Activated CD4-positive, alpha-beta T cell treated with anti-CD3 and anti-CD28 coated beads, Interleukin-2, Interleukin-6, amounts not matched to agents 100 ng/mL and 50 ng/mL, durations not matched to agents 16 hours and 8 hours (primary cell): ENCODE measurements around the gene JMJD1C.

Experiments used
- DNase-seq: peaks from one replicate; pipeline ENCODE4 v3.0.0-alpha.2; 2020

JMJD1C gene

DNA sequence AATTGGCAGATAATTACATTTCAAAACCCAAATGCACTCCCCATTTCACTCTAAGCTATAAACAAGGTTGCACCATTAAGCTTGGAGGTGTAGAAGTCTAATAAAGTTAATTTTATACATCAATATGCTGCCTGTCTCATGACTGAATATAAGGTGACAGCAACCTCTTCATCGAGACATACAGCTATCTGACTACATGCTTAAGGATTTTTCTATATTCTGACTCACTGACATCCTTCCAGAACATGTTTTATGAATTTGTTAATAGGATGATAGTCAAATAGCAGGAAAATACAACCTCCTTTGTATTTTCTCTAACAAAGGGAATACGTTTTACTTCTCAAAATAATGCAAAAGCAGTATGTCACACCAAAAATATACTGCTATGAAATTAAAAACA lies 256.1 kb downstream of the JMJD1C start:
- DNase-seq, result no peak

DNA sequence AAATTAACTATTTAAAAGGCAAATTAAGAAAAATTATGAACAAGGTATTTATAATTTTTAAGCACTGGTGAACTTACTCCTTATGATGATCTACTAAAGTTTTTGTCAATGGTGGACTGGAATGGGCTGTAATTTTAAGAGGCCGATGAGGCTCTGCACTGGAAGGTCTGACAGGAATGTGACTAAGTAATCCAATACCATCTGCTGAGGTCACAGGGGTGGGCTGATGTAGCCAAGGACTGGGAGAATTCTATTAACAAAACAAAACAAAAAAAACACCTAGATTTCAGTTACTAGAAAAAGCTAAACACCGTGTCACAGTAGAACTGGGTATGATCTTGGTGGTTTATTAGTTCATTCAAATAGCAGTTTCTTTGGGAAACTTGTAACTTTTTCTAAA lies 256.8 kb downstream of the JMJD1C start:
- no peak for DNase-seq

DNA sequence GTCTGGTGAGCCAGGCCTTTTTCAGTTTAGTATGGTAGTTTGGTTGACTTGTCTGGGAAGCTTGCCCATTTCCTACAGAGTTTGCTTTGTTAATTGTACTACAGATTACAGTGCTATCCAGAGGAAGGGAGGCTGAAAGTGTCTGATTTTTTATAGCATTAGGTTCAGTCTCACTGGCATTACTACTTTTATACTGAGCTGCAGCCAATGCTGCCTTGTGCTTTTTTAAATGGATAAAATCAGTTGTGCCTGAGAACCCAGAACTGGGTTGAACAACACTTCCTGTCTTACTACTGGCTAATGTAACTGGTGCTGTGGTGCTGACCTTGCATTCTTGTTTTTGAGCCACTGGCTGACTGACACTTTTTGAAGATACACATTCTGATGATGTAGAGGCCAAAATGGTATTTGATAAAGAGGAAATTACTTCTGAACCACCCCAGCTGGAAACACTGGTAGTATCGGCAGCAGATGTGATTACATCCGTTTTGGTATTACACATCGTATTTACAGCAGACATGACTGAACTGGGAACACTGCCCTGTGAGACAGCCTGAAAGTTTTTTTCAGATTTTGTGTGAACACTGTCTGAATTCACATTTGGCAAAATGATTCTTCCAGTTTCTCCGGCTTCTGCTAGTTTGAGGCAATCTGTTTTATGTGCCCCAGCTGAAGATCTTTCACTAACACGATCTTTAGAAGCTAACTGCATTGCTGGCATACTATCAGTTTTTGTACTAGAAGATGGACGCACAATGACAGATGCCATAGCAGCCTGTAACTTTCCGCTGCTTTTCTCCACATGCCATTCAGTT lies 258.6 kb downstream of the JMJD1C start:
- DNase-seq, result peak; percentile 51

DNA sequence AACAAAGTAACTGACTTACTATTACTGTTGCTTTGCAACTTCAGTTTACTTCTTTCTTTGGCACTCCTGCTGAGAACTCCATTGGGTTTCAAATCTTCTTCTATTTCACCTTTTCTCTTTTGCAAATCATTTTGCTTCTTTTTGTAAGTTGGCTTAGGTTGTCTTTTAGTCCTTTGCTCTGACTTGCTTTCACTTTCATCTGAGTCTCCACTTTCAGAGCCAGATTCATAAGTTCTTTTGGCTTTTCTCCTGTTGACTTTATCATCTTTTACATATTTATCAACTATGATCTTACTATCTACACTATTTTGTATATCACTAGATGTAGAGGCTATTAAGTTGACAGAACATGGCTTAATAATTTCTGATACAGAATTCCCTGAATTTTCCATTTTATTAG lies 259.2 kb downstream of the JMJD1C start:
- DNase-seq, result peak; percentile 16

DNA sequence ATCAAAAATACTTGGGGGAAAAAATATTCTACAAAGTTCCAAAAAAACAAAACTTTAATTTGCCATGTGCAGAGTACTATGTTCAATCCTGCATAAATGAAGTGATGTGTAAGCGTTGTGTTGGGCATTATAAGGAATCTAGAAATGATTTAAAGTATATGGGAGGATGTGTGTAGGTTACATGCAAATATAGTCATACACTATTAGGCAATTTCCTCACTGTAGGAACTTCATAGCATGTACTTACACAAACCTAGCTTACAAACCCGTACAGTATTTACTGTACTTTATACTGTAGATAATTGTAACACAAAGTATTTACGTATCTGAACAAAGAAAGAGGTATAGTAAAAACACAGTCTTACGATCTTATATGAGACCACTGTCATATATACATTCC lies 260.4 kb downstream of the JMJD1C start:
- no peak for DNase-seq

DNA sequence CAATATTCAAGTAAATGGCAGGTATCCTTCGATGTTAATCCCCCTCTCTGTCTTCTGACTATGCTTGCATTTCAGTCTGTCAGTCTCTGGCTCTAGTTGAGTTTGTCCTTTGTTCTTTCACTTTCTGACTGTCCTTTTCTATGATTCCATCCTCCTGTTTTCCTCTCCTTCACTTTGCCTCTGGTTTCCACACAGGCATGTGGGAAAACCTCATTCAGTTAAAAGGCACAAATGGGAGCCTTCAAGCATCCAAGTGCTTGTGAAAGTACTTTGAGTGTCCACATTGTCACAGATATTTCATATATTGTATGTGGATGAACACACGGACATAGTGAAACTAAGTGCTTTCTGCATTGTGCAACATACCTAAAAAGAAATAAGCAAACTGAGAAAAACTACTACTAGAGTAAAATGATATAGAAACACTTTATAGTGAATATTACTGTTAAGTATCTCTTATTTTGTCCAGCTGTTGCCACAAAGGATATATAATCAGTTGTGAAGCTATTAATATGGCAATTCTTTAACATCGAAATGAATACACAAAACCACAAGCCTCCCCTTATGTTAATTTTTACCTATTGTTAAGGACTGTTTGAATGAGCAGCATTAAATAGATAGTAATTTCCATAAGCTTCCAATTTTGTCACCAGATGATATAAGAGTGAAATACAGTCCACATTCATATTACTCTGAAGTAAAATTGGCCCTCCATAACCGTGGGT lies 260.9 kb downstream of the JMJD1C start:
- no peak for DNase-seq

DNA sequence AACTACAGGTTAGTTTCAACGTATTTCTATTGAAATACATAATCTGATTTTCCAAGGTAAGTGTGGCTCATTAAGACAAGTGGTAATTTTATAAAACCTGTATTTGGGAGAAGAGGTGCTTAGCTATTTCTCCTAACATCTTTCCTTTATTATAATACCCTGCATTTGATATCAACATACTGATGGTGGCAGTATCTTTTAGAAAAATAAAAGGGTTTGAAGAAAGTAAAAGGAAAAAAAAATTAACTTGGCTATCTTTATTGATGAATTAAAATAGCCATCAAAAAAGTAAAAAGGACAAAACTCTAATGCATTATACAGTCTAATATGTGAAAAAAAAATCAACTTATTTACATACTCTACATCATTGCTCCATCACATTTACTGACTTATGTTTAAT lies 264.7 kb downstream of the JMJD1C start:
- no peak for DNase-seq

DNA sequence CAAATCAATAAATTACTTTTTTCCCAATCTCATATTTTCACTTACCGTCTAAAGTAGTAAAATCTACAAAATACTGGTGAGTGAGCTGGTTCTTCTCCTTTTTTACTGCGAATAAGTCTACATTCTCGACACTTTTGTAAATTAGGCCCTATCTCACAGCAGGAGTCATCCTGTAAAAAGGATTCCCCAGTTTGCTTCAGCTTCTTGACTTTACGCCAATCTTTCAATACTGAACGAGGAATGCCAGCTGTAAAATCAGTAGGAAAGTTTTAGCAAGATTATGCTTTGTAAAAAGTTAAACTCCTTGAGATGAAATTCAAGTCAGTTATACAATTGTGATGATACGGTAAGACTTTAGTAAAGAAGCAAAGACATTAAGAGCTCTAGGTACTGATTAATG lies 265.3 kb downstream of the JMJD1C start:
- DNase-seq, result no peak

DNA sequence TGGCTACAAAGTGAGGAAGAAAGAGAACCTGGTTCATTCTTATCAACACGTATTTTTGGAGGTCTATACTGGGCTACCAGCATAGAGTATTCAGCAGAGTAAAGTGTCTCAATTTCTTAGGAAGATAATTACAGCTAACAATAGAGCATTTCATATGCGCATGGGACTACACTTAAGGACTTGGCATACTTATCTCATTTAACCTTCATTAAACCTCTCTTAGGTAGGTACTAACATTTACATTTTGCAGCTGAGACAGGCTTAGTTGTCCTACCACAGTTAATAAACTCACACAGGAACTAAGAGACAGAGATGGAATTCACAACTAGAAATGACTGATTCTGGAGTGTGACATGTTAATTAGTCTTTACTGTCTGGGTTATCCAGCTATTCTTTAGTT lies 266.1 kb downstream of the JMJD1C start:
- DNase-seq, result no peak

DNA sequence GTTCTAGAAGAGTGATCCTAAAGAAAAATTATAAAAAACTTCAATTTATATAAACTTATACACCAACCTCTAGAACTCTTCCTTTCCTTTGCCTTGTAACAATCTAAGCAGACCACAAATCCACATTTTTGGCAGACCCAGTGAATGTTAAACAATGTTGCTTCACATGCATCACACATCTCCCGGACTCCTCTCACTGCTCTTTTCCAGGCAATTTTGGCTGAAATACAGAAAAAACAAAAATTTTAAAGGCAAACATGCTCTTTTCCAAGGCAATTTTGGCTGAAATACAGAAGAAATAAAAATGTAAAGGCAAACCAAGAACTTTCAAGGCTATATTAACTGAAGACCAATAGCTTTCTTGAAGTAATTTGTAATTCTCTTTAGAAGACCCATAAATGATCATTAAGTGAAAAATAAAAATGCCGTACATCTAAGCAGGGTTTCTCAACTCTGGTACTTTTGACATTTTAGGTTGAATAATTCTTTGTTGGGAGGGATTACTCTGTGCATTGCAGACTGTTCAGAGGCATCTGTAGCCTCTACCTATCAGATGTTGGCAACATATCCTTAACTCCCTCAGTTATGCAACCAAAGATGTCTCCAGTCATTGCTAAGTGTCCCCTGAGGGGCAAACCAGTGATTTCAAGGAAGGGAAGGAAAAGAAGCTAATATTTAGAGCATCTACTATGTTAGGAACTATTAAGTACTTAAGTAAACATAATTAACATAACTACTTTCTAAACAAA lies 268.3 kb downstream of the JMJD1C start:
- DNase-seq, result no peak

DNA sequence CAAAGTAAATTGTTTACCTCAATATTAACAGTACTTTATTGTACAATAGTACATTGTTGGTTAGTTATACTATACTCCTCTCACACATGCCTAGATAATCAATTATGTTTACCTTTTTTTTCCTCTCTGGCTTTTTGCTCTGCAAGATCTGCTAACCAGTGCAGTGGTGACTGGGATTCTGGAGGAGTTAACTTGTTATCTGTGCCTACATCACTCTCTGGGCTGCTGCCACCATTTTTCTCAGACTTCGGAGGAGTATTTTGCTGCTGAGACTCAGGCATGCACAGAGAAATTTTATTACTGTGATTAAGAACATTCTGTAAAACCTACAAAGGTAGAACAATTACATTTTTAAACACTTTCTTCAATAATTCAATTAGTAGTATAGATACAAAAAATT lies 273.0 kb downstream of the JMJD1C start:
- no peak for DNase-seq

DNA sequence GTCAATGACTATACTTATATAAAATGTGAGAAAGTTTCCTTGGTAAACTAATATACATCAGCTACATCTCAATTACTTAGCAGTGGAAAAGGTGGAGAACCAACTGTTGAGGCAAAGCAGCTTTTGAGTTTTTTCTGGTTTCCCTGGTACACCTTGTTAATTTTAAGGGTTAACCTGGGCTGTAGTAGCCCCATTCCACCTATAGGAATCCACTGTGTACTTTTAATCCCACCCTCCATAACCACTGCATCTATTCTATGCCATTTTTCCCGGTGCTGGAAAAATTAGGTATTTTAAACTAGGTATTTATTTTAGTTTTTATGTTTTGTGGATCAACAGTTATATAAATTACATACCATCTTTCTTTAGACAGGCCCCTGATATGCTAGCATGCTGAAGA lies 290.2 kb downstream of the JMJD1C start:
- no peak for DNase-seq

DNA sequence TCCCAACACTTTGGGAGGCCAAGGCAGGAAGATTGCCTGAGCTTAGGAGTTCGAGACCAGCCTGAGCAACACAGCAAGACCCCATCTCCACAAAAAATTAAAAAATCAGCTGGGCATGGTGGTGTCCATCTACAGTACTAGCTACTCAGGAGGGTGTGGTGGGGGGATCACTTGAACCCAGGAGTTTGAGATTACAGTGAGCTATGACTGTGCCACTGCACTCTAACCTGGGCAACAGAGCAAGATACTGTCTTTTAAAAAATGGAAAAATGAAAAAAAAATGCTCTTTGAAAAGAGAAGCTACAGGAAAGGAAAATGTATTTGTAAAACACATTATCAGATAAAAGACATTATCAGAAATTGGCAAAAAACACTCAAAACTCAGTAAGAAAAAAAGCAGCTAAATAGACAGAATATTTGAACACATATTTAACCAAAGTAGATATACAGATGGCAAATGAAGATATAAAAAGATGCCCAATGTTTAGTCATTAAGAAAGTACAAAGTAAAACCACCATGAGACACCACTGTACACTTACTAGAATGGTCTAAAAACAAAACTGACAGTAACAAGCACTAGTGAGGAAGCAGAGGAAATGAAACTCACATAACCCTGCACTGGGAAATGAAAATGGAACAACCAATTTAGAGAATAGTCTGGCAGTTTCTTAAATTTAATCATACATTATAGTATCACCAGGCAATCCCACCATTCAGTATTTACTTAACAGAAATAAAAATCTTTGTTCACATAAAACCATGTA lies 292.1 kb downstream of the JMJD1C start:
- DNase-seq, result peak; percentile 85

DNA sequence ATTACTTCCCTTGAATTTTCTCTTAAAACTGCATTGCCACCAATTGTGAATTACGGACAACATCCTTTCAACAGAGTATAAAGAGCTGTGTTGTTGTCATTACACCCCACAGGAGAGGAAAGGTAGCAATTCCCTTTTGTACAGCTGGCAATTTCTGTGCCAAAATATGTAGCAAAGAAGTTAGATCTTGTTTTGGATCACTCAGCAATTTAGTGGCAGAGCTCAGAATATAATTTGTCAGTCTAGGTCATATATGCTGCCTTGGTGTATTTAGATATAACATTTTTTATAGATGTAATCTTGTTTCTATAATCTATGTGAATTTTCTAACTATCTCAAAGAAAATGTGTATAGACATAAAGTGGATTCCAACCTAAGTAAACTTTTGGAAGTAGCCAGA lies 293.9 kb downstream of the JMJD1C start:
- DNase-seq, result no peak

DNA sequence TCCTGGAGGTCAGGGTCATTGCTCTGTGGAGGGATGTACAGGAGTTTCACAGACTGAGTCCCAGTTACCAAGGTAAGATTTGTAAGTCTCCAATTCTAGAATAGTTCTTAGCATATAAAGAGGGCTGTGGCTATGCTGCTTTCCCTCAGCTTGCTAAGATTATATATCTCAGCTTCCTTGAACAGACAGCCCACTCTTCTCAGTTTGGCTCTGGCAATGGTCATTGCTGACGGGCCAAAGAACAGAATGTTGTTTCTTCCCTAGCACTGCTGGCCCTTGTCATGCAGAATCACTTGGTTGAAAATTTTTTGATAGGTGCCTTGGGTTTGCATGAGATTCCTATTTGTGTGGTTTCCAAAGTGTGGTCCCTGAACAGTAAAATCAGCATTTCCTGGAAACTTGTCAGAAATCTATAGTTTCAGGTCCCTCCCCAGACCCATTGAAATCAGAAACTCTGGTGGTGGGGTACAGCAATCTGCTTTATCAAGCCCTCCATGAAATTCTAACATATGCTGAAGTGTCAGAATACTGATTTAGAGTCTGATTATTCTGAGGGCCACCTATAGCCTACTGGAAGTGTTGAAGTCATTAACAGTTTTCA lies 294.4 kb downstream of the JMJD1C start:
- peak; percentile 61 for DNase-seq

DNA sequence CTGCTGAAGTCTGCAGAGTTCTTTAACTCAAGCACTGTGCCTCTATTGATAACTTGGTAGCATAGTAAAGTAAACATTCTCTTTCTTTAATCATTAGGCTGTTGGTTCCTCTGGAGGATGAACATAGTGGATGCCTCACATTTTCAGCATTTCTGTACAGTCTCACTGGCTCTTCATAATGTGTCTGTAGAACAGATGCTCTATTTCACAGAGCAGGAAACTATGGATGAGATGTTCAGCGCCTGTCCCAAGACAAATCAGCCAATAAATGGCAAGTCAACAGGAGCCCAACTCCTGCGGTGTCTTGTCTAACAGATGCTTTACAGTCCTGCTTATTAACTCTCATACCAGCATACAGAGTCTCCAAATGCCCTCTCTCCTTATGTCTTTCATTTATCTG lies 296.2 kb downstream of the JMJD1C start:
- no peak for DNase-seq

DNA sequence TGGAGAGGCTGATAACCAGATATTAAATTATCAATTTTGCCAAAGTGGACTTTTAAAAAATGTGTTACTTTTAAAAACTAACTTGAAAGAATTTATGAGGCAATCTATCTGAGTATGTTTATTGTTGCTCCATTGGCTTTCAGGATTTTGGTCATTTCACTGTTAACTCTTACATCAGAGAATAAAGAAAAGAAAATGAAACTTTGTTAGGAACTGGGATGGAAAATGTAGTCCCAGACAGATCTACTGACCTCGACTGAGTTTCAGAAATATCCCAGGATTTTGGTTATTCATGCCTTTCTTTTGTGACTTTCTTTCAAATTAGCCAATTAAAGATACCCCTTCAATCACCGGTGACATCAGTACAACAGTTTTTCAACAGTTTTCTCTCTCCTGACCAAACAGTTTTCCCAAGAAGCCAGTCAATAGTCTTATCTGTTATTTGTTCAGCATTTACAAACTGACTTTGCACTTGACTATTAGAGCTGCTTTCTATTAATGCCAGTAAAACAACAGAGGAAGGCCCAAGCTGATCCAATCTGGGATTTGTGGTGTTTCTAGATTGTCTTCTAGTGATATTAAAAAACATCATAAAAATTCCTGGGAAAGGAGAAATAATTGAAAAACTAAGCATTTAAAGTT lies 296.8 kb downstream of the JMJD1C start:
- no peak for DNase-seq

DNA sequence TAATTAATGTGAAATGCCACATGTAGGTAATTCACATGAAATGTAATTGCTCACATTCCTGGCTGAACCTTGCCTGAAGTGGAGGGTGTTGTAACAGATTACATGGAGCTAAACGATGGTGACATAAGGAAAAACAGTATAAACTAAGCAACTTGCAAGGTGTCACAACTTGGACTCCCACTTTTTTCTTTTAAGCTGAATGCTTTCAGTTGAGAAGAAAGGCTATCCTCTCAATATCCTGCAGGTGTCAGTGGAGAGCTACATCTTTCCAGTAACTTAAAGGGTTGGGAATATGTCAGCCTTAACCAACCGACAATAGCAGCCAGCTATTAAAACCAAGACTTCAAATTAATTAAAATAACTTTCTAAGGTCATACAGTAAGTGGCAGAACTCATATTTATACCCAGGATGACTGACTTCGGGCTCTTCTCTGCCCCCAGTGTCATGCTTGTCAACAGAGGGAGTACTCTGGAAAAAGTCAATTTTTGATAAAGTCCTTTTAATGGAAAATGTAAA lies 299.0 kb downstream of the JMJD1C start:
- peak; percentile 69 for DNase-seq

DNA sequence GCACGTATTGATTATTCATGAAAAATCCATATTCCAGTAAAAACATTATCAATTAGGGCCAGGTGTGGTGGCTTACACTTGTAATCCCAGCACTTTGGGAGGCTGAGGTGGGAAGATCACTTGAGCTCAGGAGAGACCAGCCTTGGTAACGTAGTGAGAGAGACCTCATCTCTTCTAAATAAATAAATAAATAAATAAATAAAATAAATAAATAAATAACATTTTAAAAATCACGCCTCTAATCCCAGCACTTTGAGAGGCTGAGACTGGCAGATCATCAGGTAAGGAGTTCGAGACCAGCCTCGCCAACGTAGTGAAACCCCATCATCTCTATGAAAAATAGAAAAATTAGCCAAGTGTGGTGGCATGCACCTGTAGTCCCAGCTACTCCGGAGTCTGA lies 300.5 kb downstream of the JMJD1C start:
- no peak for DNase-seq

DNA sequence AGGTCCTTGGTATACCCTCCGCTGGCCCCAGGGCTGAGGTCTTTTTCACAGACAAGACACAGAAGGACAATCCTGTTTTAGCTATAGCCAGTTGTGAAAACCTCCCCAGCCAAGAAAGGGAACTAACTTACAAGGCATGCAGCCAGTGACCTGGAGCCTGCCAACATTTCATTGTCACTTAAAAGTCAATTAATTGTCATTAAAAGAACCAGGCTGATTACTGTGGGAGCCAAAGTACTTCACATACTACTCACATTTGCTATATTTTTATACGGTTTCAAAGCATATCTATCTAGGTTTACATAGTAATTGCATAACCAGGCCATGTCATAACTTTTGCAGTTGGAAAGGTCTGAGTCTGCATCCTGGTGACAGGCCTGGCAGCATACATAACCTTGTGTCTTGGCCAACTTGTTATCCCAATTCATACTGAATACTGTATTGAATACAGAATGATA lies 301.6 kb downstream of the JMJD1C start:
- no peak for DNase-seq

DNA sequence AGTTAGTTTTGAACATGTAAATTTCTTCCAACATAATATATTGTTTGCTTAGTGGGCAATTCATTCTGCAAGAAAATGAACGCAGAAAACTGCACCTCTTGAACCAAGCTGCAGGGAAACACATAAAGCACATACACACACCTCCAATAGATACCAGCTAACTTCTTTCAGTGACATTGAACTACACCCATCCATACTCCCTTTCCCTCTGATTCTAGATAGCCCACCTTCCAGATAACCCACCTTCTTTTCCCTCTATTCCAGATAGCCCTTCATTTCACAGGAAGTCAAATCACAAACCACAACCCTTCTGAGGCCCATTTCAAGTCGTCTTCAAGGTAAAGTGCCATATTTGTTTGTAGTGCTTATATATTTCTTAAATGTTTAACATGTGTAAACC lies 304.2 kb downstream of the JMJD1C start:
- DNase-seq, result no peak
